Neural cell (in vitro differentiated cells): Measurements from ENCODE around the gene TCEAL8.

Experiments
- CTCF ChIP-seq: fragments of 450-650 bp; IDR thresholded peaks from 2 replicates; pipeline ENCODE4 v1.5.1; 2014; ENCODE audit warnings: antibody characterized with exemption, mild to moderate bottlenecking, moderate library complexity; ENCODE audit not compliant: poor library complexity, severe bottlenecking
- EP300 ChIP-seq: fragments of 450-650 bp; conservative IDR thresholded peaks from 2 replicates; pipeline ENCODE4 v1.6.1; 2014; ENCODE audit warnings: antibody characterized with exemption, mild to moderate bottlenecking, moderate library complexity; ENCODE audit not compliant: poor library complexity, severe bottlenecking
- EZH2 ChIP-seq: fragments of 200-600, 300-800 bp; shearing (Covaris generic), sonication (generic); IDR thresholded peaks from 2 replicates; pipeline ENCODE4 v1.6.1; 2014; ENCODE audit warnings: antibody characterized with exemption, low read length, borderline replicate concordance, mild to moderate bottlenecking; ENCODE audit not compliant: insufficient read depth, poor library complexity, severe bottlenecking
- MXI1 ChIP-seq: fragments of 450-650 bp; conservative IDR thresholded peaks from 2 replicates; pipeline ENCODE4 v1.6.1; 2014; ENCODE audit warnings: antibody characterized with exemption, mild to moderate bottlenecking; ENCODE audit not compliant: poor library complexity, severe bottlenecking
- POLR2AphosphoS5 ChIP-seq: IDR thresholded peaks from 2 replicates; pipeline ENCODE4 v1.6.1; 2012
- RAD21 ChIP-seq: fragments of 450-650 bp; conservative IDR thresholded peaks from 2 replicates; pipeline ENCODE4 v1.6.1; 2014; ENCODE audit warnings: antibody characterized with exemption, mild to moderate bottlenecking, moderate library complexity
- REST ChIP-seq: IDR thresholded peaks from 2 replicates; pipeline ENCODE4 v1.6.1; 2012; ENCODE audit warnings: borderline replicate concordance
- TAF1 ChIP-seq: IDR thresholded peaks from 2 replicates; pipeline ENCODE4 v1.6.1; 2012; ENCODE audit warnings: low read depth

GRCh38 chrX:103276581-103277002, 21.6 kb upstream of the TCEAL8 start, which contains the start of gene TCEAL5:
- TF ChIP-seq CTCF (no peak), REST (no peak), TAF1 (no peak), MXI1 (no peak), RAD21 (no peak), EP300 (no peak), POLR2AphosphoS5 (no peak), EZH2 (no peak)
